Adrenal gland (tissue), 12 donors: ENCODE measurements around the gene AP2M1. TPM values are rescaled to one million over a fixed set of nuclear protein-coding genes. Genes with fewer than 3 reads are reported as not detected.
A peak's percentile ranks its signal among the peaks of the same experiment; 100 is the strongest.
"Not testable (repeated sequence)": the region's sequence is repeated elsewhere in the genome, so short reads cannot be mapped to it uniquely, and the experiment has no call there.

Source experiments
- DNase-seq, 7 donors: peaks; one replicate each; pipeline ENCODE4 v3.0.0-alpha.2; 2019 to 2020
- H3K27ac ChIP-seq, 5 donors: fragments of 200-600 bp; sonication (generic) in 4 of 5; 1 replicate in 3 of 5; 2 replicates in 2 of 5; pipeline versions ENCODE4 v1.5.1 to v1.8.0; 2016 to 2020; ENCODE audit warnings: mild to moderate bottlenecking in 1 of 5
- H3K27me3 ChIP-seq: fragments of 200-600 bp; 2 replicates; pipeline ENCODE4 v1.8.0; 2021
- H3K36me3 ChIP-seq, 2 donors: fragments of 200-600 bp; replicated peaks in 1 of 2; 1 replicate in 1 of 2; 2 replicates in 1 of 2; pipeline versions ENCODE4 v1.5.1 to v1.8.0; 2018 to 2022
- H3K4me1 ChIP-seq, 2 donors: fragments of 200-600 bp; replicated peaks in 1 of 2; 1 replicate in 1 of 2; 2 replicates in 1 of 2; pipeline versions ENCODE4 v1.5.1 to v1.8.0; 2018 to 2021
- H3K4me3 ChIP-seq, 4 donors: fragments of 200-600 bp; sonication (generic) in 3 of 4; one replicate each; pipeline ENCODE4 v1.5.1; 2016 to 2018
- H3K9me3 ChIP-seq, 3 donors: fragments of 200-600 bp; sonication (generic) in 1 of 3; replicated peaks in 1 of 3; 1 replicate in 2 of 3; 2 replicates in 1 of 3; pipeline versions ENCODE4 v1.5.1 to v1.8.0; 2016 to 2021
- CTCF ChIP-seq, 6 experiments: fragments of 450-650 bp in 4 of 6; fragments of 200-600 bp in 2 of 6; sonication (generic) in 1 of 6; IDR thresholded peaks; 1 replicate in 5 of 6; 2 replicates in 1 of 6; pipeline versions ENCODE4 v1.5.1 to v1.8.0; 2016 to 2021; ENCODE audit warnings: antibody characterized with exemption in 6 of 6, mild to moderate bottlenecking in 2 of 6, moderate library complexity in 1 of 6
- POLR2A ChIP-seq, 2 donors: fragments of 450-650 bp; IDR thresholded peaks; one replicate each; pipeline ENCODE4 v1.6.1; 2017; ENCODE audit warnings: antibody characterized with exemption in 2 of 2, mild to moderate bottlenecking in 2 of 2, moderate library complexity in 1 of 2
- WGBS, 4 donors: extraction: QIAGEN DNeasy Blood & Tissue Kit in 2 of 4; methylation state at CpG; one replicate each; pipeline versions ENCODE4 v1.1.5 to v1.1.7; 2013 to 2017; 5-methylcytosine and 5-hydroxymethylcytosine counted together
- intact Hi-C, 2 donors: fragments of 100-400 bp; cut with DNase I; formaldehyde crosslinking; loops; one replicate each; pipeline versions ENCODE4 v1.14.1 to v1.15.0; 2022 to 2023
- polyA plus RNA-seq, 3 donors: library from polyadenylated mRNA; stranded (reverse); fragments of 200-250 nt in 2 of 3; fragments of 350-450 nt in 1 of 3; fragmentation: Illumina TruSeq in 1 of 3; extraction: RNeasy Lipid Tissue Mini Kit (QIAGEN cat#74804) in 1 of 3; gene quantifications; one replicate each; pipeline ENCODE4 v1.2.3, GENCODE V29; 2013 to 2014
- total RNA-seq, 9 donors: library from RNA; depleted of rRNA in 4 of 9; stranded (reverse); fragments of >200 nt in 4 of 9; fragments of 120-200 nt in 1 of 9; fragmentation: NEBNext Ultra II Directional in 1 of 9; extraction: Animal tissue kit (Norgen Biotek cat#: 25700) in 1 of 9; gene quantifications; one replicate each; pipeline versions ENCODE4 v1.1.0 to v1.2.4, GENCODE V29; 2013 to 2023
- donor health status: healthy with polysubstance abuse.
- donor health status: Bipolar disorder and iron deficiency.
- donor health status: DM: yes; HTN: yes; CAD: no.
- donor health status: DM: no; HTN: no; CAD: no.
- donor health status: DM: no; HTN: no; CAD: no.
- donor health status: DM: yes; HTN: yes; CAD: no.

AP2M1 gene
- total and polyA plus RNA-seq, 12 donors: 250 to 882 (median 510) TPM

GRCh38 chr3:184160456-184160855 is 14.2 kb upstream of the AP2M1 start:
- H3K9me3 ChIP-seq: no peaks in the 10 kb centered on the region
- peaks cover 0 to 28% of the 10 kb centered on the region in 2 donors for H3K36me3 ChIP-seq
- 17 to 30% (median 19%) methylated on average over 2 of the region's 2 CpGs for WGBS, 4 donors
- DNase-seq: no peak
- no peak for TF ChIP-seq POLR2A (IDR thresholded peaks at IDR 0.05)
- TF ChIP-seq CTCF (IDR thresholded peaks at IDR 0.05): no peak
- H3K4me3 ChIP-seq: no peak overlapping the region
- peak overlapping the region in 3 of 5 donors; percentile 48 to 87 (median 82) for H3K27ac ChIP-seq
- no peaks in the 10 kb centered on the region for H3K27me3 ChIP-seq
- intact Hi-C loops: no loop called here
- peaks cover 41 to 54% of the 10 kb centered on the region in 2 donors for H3K4me1 ChIP-seq

GRCh38 chr3:184162571-184163070 is 12.0 kb upstream of the AP2M1 start:
- H3K27ac ChIP-seq, H3K4me3 ChIP-seq, H3K27me3 ChIP-seq, intact Hi-C loops, H3K9me3 ChIP-seq, DNase-seq: not testable (repeated sequence)
- WGBS, 4 donors: 71 to 86% (median 77%) methylated on average over 7 to 8 of the region's 8 CpGs
- Histone ChIP-seq H3K36me3 (peaks cover 0 to 50% of the 10 kb centered on the region in 2 donors), H3K4me1 (peaks cover 34 to 45% of the 10 kb centered on the region in 2 donors)

GRCh38 chr3:184164648-184165330 is 9.9 kb upstream of the AP2M1 start:
- peaks cover 0 to 72% of the 10 kb centered on the region in 2 donors for H3K36me3 ChIP-seq
- H3K27me3 ChIP-seq: no peaks in the 10 kb centered on the region
- H3K9me3 ChIP-seq: no peaks in the 10 kb centered on the region
- H3K4me3 ChIP-seq: no peak overlapping the region
- intact Hi-C loops: no loop called here
- H3K4me1 ChIP-seq: peaks cover 23% of the 10 kb centered on the region in 2 donors
- 90 to 95% (median 92%) methylated on average over 14 to 16 of the region's 16 CpGs for WGBS, 4 donors
- DNase-seq: no peak
- TF ChIP-seq POLR2A (IDR thresholded peaks at IDR 0.05) (no peak), CTCF (IDR thresholded peaks at IDR 0.05) (no peak)
- H3K27ac ChIP-seq: no peak overlapping the region

- DNase-seq: no peak
- peaks cover 0 to 79% of the 10 kb centered on the region in 2 donors for H3K36me3 ChIP-seq
- H3K4me3 ChIP-seq: no peak overlapping the region
- no peak overlapping the region for H3K27ac ChIP-seq
- intact Hi-C loops: no loop called here
- WGBS, 4 donors: 88 to 99% (median 95%) methylated on average over 3 of the region's 3 CpGs
- H3K9me3 ChIP-seq: no peaks in the 10 kb centered on the region
- TF ChIP-seq POLR2A (IDR thresholded peaks at IDR 0.05): no peak
- TF ChIP-seq CTCF (IDR thresholded peaks at IDR 0.05): no peak
- H3K27me3 ChIP-seq: no peaks in the 10 kb centered on the region
- peaks cover 16 to 17% of the 10 kb centered on the region in 2 donors for H3K4me1 ChIP-seq
Measured at GRCh38 chr3:184165543-184165942, 9.1 kb upstream of the AP2M1 start.

GRCh38 chr3:184166671-184167070 is 8.0 kb upstream of the AP2M1 start:
- H3K27ac ChIP-seq: no peak overlapping the region
- TF ChIP-seq POLR2A (IDR thresholded peaks at IDR 0.05) (no peak), CTCF (IDR thresholded peaks at IDR 0.05) (no peak)
- no peaks in the 10 kb centered on the region for H3K27me3 ChIP-seq
- DNase-seq: no peak
- intact Hi-C loops: no loop called here
- no peaks in the 10 kb centered on the region for H3K9me3 ChIP-seq
- 91 to 97% (median 93%) methylated on average over 3 to 6 of the region's 6 CpGs for WGBS, 4 donors
- no peak overlapping the region for H3K4me3 ChIP-seq
- peaks cover 0 to 91% of the 10 kb centered on the region in 2 donors for H3K36me3 ChIP-seq
- H3K4me1 ChIP-seq: peaks cover 5 to 6% of the 10 kb centered on the region in 2 donors
